Measurements from ENCODE around the gene COPZ1. TPM values are rescaled to one million over a fixed set of nuclear protein-coding genes. Genes with fewer than 3 reads are reported as not detected.
A peak's percentile ranks its signal among the peaks of the same experiment; 100 is the strongest.

COPZ1 gene
- total RNA-seq, 2 experiments from 2014 or later = 93.1 to 94.6 TPM

DNA sequence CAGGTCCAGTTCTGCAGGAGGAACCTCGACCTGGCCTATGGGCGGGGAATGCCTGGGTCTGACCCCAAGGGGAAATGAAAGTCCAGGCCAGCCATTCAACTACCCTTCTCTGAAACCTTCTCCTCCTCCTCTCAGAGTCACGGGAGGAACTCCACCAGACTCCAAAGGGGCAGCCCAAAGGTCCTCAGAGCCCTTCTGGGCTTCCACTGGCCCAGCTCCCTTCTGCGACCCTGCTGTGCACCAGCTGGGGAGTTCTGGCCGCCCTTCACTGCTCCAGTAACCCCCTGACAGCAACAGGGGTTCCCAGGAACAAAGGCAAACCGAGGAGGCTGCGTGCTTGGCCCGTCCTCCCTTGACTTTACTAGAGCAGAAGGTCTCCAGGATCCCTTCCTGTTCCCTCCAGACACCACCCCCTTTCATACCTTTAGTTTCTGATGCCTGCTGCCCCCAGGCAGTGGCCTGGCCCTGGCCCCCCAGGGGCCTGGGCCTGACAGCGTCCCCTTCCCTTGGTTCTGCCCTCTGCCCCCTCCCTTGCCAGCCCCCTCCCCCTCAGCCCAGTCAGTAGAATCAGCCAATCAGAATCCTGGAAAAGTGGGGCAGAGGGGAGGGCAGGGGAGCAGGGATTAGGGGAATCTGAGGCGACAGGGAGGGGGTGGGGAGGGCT is 60.5 kb downstream of the COPZ1 start:
- DNase-seq (no peak), ATAC-seq (ENCODE audit: low read depth) (no peak)
- Mint-ChIP-seq H3K27ac (no peak overlapping the region), H3K36me3 (no peaks in the 10 kb centered on the region), H3K4me1 (peaks cover 5% of the 10 kb centered on the region), H3K4me3 (no peak overlapping the region), H3K27me3 (no peaks in the 10 kb centered on the region), H3K9me3 (no peaks in the 10 kb centered on the region)
- POLR2A ChIA-PET = no interaction called here

GRCh38 chr12:54386403-54387113 is 61.6 kb downstream of the COPZ1 start:
- peaks cover 8% of the 10 kb centered on the region for H3K4me1 Mint-ChIP-seq
- peak overlapping the region; percentile 13 for H3K27ac Mint-ChIP-seq
- H3K36me3 Mint-ChIP-seq = no peaks in the 10 kb centered on the region
- H3K9me3 Mint-ChIP-seq = no peaks in the 10 kb centered on the region
- DNase-seq = no peak
- no peak for ATAC-seq (ENCODE audit: low read depth)
- no peaks in the 10 kb centered on the region for H3K27me3 Mint-ChIP-seq
- no peak overlapping the region for H3K4me3 Mint-ChIP-seq
- POLR2A ChIA-PET = no interaction called here

- Mint-ChIP-seq H3K4me3 (no peak overlapping the region), H3K27ac (peak overlapping the region; percentile 13), H3K4me1 (peaks cover 13% of the 10 kb centered on the region), H3K27me3 (no peaks in the 10 kb centered on the region), H3K36me3 (peaks cover 3% of the 10 kb centered on the region), H3K9me3 (no peaks in the 10 kb centered on the region)
- POLR2A ChIA-PET = no interaction called here
- DNase-seq (no peak), ATAC-seq (ENCODE audit: low read depth) (no peak)
Observed at GRCh38 chr12:54387114-54387467, 62.2 kb downstream of the COPZ1 start.

- H3K4me1 Mint-ChIP-seq = peaks cover 17% of the 10 kb centered on the region
- H3K36me3 Mint-ChIP-seq = peaks cover 3% of the 10 kb centered on the region
- H3K4me3 Mint-ChIP-seq = no peak overlapping the region
- POLR2A ChIA-PET = no interaction called here
- H3K27ac Mint-ChIP-seq = no peak overlapping the region
- DNase-seq (no peak), ATAC-seq (ENCODE audit: low read depth) (no peak)
- no peaks in the 10 kb centered on the region for H3K27me3 Mint-ChIP-seq
- H3K9me3 Mint-ChIP-seq = no peaks in the 10 kb centered on the region
Observed at GRCh38 chr12:54388237-54389133, 63.6 kb downstream of the COPZ1 start.

- no peak for ATAC-seq (ENCODE audit: low read depth)
- no peak overlapping the region for H3K4me3 Mint-ChIP-seq
- no peaks in the 10 kb centered on the region for H3K9me3 Mint-ChIP-seq
- no peaks in the 10 kb centered on the region for H3K27me3 Mint-ChIP-seq
- peaks cover 3% of the 10 kb centered on the region for H3K36me3 Mint-ChIP-seq
- no peak for DNase-seq
- peaks cover 23% of the 10 kb centered on the region for H3K4me1 Mint-ChIP-seq
- POLR2A ChIA-PET = no interaction called here
- no peak overlapping the region for H3K27ac Mint-ChIP-seq
Observed at GRCh38 chr12:54389134-54389508, 64.2 kb downstream of the COPZ1 start.

DNA sequence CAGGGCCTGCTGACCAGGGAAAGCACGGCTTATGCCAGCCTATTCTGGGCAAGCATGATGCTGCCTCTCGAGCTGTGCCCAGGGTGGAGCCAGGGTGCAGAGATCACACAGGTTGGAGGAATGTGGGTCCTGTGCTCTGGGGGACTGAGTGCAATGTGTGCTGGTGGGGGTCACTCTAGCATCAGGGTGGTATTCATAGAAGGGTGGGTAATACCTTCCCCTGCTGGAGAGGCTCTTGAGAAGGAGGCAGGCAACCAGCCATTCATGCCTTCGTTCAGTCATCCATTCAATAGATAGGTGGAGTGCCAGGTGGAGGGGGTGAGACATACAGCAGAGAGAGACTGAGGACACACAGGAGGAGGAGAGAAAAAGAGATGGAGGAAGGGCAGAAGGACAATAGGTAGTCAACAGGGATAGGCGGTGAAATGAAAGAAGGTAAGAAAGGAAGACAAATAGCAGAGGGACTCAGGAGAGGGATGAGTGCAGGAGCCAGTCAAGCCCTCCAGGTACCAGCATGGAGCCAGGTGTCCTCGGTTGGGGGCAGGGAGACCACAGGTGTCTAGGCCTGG is 64.8 kb downstream of the COPZ1 start:
- peak overlapping the region; percentile 32 for H3K4me3 Mint-ChIP-seq

DNA sequence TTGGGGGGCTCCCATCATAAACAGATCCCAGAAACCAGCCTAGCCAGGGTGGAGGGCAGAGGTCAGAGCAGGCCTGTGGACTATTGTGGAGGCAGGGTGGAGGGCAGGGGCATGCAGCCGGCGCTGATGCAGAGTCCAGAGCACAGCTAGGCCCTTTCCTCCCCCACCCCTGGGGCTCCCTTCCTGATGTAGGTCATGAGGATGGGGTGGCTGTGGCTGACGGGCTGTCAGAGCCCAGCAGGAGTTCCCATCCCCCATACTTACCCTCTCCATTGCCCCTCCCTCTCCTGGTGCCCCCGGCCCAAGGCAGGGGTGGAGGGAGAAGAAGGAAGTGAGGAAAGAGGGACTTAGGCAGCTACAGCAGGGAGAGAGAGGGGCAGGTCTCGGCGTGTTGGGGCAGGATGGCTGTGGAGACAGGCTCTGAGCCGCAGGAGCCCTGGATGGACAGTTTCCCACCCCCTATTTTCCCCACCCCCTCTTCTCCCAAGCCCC is 65.3 kb downstream of the COPZ1 start:
- Mint-ChIP-seq H3K36me3 (peaks cover 3% of the 10 kb centered on the region), H3K27ac (no peak overlapping the region), H3K4me3 (peak overlapping the region; percentile 40), H3K9me3 (no peaks in the 10 kb centered on the region), H3K4me1 (peaks cover 31% of the 10 kb centered on the region), H3K27me3 (no peaks in the 10 kb centered on the region)
- POLR2A ChIA-PET = no interaction called here
- DNase-seq (no peak), ATAC-seq (ENCODE audit: low read depth) (no peak)

More for the DNA sequence above, 64.8 kb downstream of the COPZ1 start:
- Mint-ChIP-seq H3K27me3 (no peaks in the 10 kb centered on the region), H3K9me3 (no peaks in the 10 kb centered on the region), H3K36me3 (peaks cover 3% of the 10 kb centered on the region), H3K4me1 (peaks cover 28% of the 10 kb centered on the region), H3K27ac (peak overlapping the region; percentile 17)
- DNase-seq (no peak), ATAC-seq (ENCODE audit: low read depth) (no peak)
- POLR2A ChIA-PET = no interaction called here

DNA sequence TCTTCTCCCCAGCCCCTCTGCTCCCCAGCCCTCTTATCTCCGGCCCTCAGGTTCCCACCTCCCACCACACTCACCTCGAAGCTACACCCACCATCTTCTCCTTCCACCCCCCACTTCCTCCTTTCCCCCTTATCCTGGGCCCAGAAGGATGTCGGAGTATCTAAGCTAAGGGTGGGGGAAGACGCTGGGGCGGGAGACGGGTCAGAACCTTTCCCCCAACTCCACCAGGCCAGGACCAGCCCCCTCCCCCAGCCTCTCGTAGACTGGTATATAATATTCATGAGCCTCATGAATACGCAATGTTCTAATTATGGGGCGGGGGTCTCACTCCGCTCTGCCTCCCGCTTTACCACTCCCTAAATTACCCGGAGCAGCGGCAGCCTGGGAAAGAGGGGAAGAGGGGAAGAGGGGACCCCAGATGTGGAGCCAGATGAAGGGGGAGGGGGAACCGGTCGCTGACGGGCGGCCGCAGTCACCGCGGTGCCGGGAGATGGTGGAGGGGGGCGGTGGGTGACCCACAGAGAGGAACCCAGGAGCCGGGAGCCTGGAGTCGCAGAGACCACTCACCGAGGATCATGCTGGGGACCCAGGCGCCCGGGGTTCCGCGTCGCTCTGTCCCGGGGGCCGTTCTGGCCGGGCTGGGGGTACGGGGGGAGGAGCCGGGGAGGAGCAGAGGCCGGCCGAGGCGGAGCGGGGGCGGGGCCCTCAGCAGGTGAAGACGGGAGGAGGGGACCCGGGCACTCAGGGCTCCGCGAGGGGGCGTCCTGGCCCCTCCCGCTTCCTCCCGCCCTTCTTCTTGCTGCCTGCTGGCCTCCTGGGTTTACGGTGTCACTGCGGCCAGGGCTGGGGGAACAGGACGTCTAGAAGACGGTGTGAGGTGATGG is 66.0 kb downstream of the COPZ1 start:
- H3K27ac Mint-ChIP-seq = peak overlapping the region; percentile 55
- peak overlapping the region; percentile 75 for H3K4me3 Mint-ChIP-seq
- H3K9me3 Mint-ChIP-seq = no peaks in the 10 kb centered on the region
- peaks cover 31% of the 10 kb centered on the region for H3K4me1 Mint-ChIP-seq
- H3K27me3 Mint-ChIP-seq = no peaks in the 10 kb centered on the region
- DNase-seq (peak; percentile 75), ATAC-seq (ENCODE audit: low read depth) (peak; percentile 73)
- peaks cover 8% of the 10 kb centered on the region for H3K36me3 Mint-ChIP-seq
- POLR2A ChIA-PET = no interaction called here

DNA sequence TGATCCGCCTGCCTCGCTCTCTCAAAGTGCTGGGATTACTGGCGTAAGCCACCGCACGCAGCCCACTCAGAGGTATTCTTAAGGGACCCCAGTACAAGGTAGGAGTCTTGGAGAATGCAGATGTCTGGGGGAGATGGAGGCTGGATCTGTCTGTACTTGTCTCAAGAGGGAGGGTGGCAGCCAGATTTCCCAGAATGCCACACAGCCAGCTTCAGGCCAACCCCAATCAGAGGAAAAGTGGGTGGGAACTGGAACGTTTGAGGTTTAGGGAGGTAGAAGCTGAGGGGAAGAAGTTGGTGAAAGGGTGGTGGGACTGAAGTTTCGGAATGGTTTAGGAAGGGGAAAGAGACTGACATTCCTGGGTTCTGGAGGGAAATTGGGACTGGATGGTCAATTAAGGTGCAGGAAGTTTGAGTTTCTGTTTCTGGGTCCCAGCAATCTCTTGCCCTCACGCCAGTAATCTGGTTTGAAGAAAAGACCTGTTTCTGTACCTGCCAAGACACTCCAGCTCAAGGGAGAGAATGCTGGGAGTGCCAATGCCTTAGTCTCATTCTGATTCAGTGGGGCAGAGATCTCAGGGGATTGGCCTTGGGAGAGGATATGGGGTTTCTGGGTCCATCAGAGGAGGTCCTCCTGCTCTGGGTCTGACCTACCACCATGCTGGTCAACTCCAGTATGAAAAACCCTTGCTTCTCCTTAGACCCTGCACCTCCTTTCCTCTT is 67.7 kb downstream of the COPZ1 start:
- Mint-ChIP-seq H3K36me3 (peaks cover 16% of the 10 kb centered on the region), H3K9me3 (no peaks in the 10 kb centered on the region), H3K4me3 (no peak overlapping the region), H3K4me1 (peaks cover 36% of the 10 kb centered on the region), H3K27ac (no peak overlapping the region), H3K27me3 (no peaks in the 10 kb centered on the region)
- DNase-seq (no peak), ATAC-seq (ENCODE audit: low read depth) (no peak)
- POLR2A ChIA-PET = no interaction called here

DNA sequence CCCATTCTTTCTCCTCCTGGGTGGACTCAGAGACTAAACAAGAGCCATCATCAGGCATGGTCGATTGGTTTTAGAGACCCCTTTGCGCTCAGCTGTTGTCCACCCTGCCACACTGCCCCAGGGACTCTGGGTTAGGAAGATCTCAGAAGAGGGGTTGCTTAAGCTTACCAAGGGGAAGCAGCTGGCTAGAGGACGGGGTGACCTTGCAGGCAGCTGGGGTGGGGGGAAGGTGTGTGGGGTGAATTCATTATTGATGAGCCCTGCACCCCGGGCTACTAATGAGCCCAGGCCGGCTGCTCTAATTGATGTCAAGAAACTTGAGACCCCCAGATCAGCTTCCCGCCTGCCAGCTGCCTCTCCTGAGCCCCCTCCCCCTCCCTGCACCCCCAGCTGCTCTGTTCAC is 68.3 kb downstream of the COPZ1 start:
- no peak overlapping the region for H3K27ac Mint-ChIP-seq
- POLR2A ChIA-PET = no interaction called here
- H3K36me3 Mint-ChIP-seq = peaks cover 17% of the 10 kb centered on the region
- no peaks in the 10 kb centered on the region for H3K9me3 Mint-ChIP-seq
- H3K4me1 Mint-ChIP-seq = peaks cover 37% of the 10 kb centered on the region
- ATAC-seq (ENCODE audit: low read depth) (no peak), DNase-seq (no peak)
- H3K4me3 Mint-ChIP-seq = no peak overlapping the region
- no peaks in the 10 kb centered on the region for H3K27me3 Mint-ChIP-seq

- peaks cover 37% of the 10 kb centered on the region for H3K4me1 Mint-ChIP-seq
- DNase-seq = no peak
Observed at GRCh38 chr12:54393743-54394142, 68.8 kb downstream of the COPZ1 start.

DNA sequence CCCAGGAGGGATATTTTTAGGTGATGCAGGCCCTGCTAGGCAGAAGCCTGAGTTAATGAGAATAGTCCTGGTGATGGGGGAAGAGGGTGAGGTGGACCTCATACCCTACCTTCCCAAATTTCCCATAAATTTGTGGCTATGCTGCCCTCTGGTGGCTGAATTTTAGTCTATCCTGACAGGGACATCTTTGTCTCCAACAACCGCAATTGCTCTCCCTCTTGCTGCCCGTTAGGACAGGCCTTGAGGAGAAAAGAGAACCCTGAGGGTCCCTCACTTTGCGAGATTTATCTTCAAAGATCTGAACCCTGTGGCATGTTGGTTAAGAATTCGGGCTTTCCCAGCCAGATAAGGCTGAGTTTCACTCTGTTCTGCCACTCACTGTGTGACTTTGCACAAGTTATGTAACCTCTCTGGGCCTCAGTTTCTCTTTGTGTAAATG is 69.4 kb downstream of the COPZ1 start:
- POLR2A ChIA-PET = no interaction called here
- Mint-ChIP-seq H3K4me1 (peaks cover 38% of the 10 kb centered on the region), H3K4me3 (no peak overlapping the region), H3K27me3 (no peaks in the 10 kb centered on the region), H3K36me3 (peaks cover 23% of the 10 kb centered on the region), H3K9me3 (no peaks in the 10 kb centered on the region), H3K27ac (no peak overlapping the region)
- ATAC-seq (ENCODE audit: low read depth) = no peak
- no peak for DNase-seq

More at GRCh38 chr12:54393743-54394142, 68.8 kb downstream of the COPZ1 start:
- Mint-ChIP-seq H3K27me3 (no peaks in the 10 kb centered on the region), H3K4me3 (no peak overlapping the region), H3K9me3 (no peaks in the 10 kb centered on the region), H3K36me3 (peaks cover 21% of the 10 kb centered on the region), H3K27ac (peak overlapping the region; percentile 2)
- POLR2A ChIA-PET = no interaction called here
- ATAC-seq (ENCODE audit: low read depth) = no peak
